ENCODE measurements around the gene PRKCE.

Gene PRKCE

GRCh38 chr2:45745231-45745630, 93.8 kb downstream of the PRKCE start:
- TF ChIP-seq POLR2AphosphoS5 (IDR thresholded peaks at IDR 0.05; ENCODE audit: borderline replicate concordance, low read depth, low read length) (no peak), EZH2 (IDR thresholded peaks at IDR 0.05) (no peak), FOXP2 (optimal IDR thresholded peaks at IDR 0.05; ENCODE audit: control extremely low read depth, extremely low read length, insufficient read depth) (no peak)
- H3K36me3 ChIP-seq (ENCODE audit: insufficient read depth, low read length): no peaks in the 10 kb centered on the region
- no peaks in the 10 kb centered on the region for H3K9me3 ChIP-seq (ENCODE audit: low read depth, low read length)
- H3K4me3 ChIP-seq: no peak overlapping the region
- no peak for DNase-seq (ENCODE audit: low read depth, low spot score)
- no peak overlapping the region for H3K27ac ChIP-seq
- H3K9ac ChIP-seq (ENCODE audit: insufficient read length): no peak overlapping the region

DNA sequence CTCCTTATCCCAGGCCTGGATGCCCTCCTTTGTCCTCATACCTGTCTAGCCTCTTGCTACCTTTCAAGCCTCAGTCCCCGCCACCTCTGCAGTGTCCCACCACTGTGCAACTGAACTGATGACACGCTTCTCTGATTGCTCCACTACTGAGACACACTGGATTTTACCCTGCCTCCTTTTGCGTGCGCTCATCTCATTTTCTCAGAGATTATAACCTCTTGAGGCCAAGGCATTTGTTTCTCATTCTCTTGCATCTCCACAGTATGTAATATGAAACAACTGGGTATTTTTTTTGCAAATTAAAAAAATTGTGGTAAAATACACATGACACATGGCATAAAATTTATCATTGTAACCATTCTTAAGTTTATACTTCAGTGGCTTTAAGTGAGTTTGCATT, 95.4 kb downstream of the PRKCE start:
- H3K36me3 ChIP-seq (ENCODE audit: insufficient read depth, low read length): no peaks in the 10 kb centered on the region
- no peak for TF ChIP-seq POLR2AphosphoS5 (IDR thresholded peaks at IDR 0.05; ENCODE audit: borderline replicate concordance, low read depth, low read length)
- no peak for TF ChIP-seq EZH2 (IDR thresholded peaks at IDR 0.05)
- TF ChIP-seq FOXP2 (optimal IDR thresholded peaks at IDR 0.05; ENCODE audit: control extremely low read depth, extremely low read length, insufficient read depth): no peak
- H3K9me3 ChIP-seq (ENCODE audit: low read depth, low read length): no peaks in the 10 kb centered on the region
- no peak overlapping the region for H3K4me3 ChIP-seq
- H3K9ac ChIP-seq (ENCODE audit: insufficient read length): no peak overlapping the region
- H3K27ac ChIP-seq: no peak overlapping the region
- DNase-seq (ENCODE audit: low read depth, low spot score): no peak

DNA sequence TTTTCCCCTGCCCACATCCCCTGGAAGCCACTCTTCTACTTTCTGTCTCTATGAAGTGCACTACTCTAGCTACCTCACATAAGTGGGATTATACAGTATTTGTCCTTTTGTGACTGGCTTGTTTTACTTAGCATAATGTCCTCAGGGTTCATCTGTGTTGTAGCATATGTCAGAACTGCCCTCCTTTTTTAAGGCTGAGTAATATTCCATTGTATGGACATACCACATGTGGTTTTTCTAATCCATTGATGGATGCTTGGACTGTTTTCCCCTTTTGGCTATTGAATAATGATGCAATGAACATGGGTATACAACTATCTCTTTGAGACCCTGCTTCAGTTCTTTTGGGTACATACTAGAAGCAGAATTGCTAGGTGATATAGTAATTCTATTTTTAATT, 95.9 kb downstream of the PRKCE start:
- Histone ChIP-seq H3K9me3 (ENCODE audit: low read depth, low read length) (no peaks in the 10 kb centered on the region), H3K36me3 (ENCODE audit: insufficient read depth, low read length) (no peaks in the 10 kb centered on the region), H3K27ac (no peak overlapping the region), H3K4me3 (no peak overlapping the region), H3K9ac (ENCODE audit: insufficient read length) (no peak overlapping the region)
- DNase-seq (ENCODE audit: low read depth, low spot score): no peak
- no peak for TF ChIP-seq EZH2 (IDR thresholded peaks at IDR 0.05)
- TF ChIP-seq POLR2AphosphoS5 (IDR thresholded peaks at IDR 0.05; ENCODE audit: borderline replicate concordance, low read depth, low read length): no peak
- no peak for TF ChIP-seq FOXP2 (optimal IDR thresholded peaks at IDR 0.05; ENCODE audit: control extremely low read depth, extremely low read length, insufficient read depth)

GRCh38 chr2:45748239-45748638, 96.8 kb downstream of the PRKCE start:
- Histone ChIP-seq H3K36me3 (ENCODE audit: insufficient read depth, low read length) (no peaks in the 10 kb centered on the region), H3K4me3 (no peak overlapping the region), H3K9me3 (ENCODE audit: low read depth, low read length) (no peaks in the 10 kb centered on the region), H3K27ac (no peak overlapping the region), H3K9ac (ENCODE audit: insufficient read length) (no peak overlapping the region)
- no peak for TF ChIP-seq FOXP2 (optimal IDR thresholded peaks at IDR 0.05; ENCODE audit: control extremely low read depth, extremely low read length, insufficient read depth)
- no peak for TF ChIP-seq EZH2 (IDR thresholded peaks at IDR 0.05)
- no peak for TF ChIP-seq POLR2AphosphoS5 (IDR thresholded peaks at IDR 0.05; ENCODE audit: borderline replicate concordance, low read depth, low read length)
- DNase-seq (ENCODE audit: low read depth, low spot score): no peak

GRCh38 chr2:45750001-45750400, 98.5 kb downstream of the PRKCE start:
- DNase-seq (ENCODE audit: low read depth, low spot score): no peak
- no peak overlapping the region for H3K4me3 ChIP-seq
- H3K36me3 ChIP-seq (ENCODE audit: insufficient read depth, low read length): no peaks in the 10 kb centered on the region
- H3K9ac ChIP-seq (ENCODE audit: insufficient read length): no peak overlapping the region
- no peak overlapping the region for H3K27ac ChIP-seq
- TF ChIP-seq EZH2 (IDR thresholded peaks at IDR 0.05): no peak
- no peak for TF ChIP-seq FOXP2 (optimal IDR thresholded peaks at IDR 0.05; ENCODE audit: control extremely low read depth, extremely low read length, insufficient read depth)
- TF ChIP-seq POLR2AphosphoS5 (IDR thresholded peaks at IDR 0.05; ENCODE audit: borderline replicate concordance, low read depth, low read length): no peak
- no peaks in the 10 kb centered on the region for H3K9me3 ChIP-seq (ENCODE audit: low read depth, low read length)

DNA sequence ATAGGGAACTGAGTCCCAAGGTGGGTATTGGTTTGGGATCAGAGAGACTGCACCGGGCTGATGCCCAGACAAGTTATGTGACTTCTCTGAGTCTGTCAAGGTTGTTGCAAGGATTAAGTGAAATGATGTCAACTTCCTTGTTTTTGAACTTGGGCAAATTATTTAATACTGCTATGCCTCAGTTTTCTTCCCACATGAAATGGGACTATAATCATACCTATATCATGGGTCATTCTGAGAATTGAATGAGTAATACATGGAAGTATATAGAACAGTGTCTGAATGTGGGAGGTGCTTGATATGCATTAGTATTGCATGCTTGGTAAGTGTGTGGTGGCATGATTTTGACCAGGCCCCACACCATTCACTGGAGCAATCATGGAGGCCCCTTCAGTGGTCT, 99.0 kb downstream of the PRKCE start:
- Histone ChIP-seq H3K9ac (ENCODE audit: insufficient read length) (no peak overlapping the region), H3K27ac (no peak overlapping the region), H3K4me3 (no peak overlapping the region), H3K9me3 (ENCODE audit: low read depth, low read length) (no peaks in the 10 kb centered on the region), H3K36me3 (ENCODE audit: insufficient read depth, low read length) (no peaks in the 10 kb centered on the region)
- DNase-seq (ENCODE audit: low read depth, low spot score): no peak
- TF ChIP-seq FOXP2 (optimal IDR thresholded peaks at IDR 0.05; ENCODE audit: control extremely low read depth, extremely low read length, insufficient read depth) (no peak), POLR2AphosphoS5 (IDR thresholded peaks at IDR 0.05; ENCODE audit: borderline replicate concordance, low read depth, low read length) (no peak), EZH2 (IDR thresholded peaks at IDR 0.05) (no peak)

- Histone ChIP-seq H3K4me3 (no peak overlapping the region), H3K9me3 (ENCODE audit: low read depth, low read length) (no peaks in the 10 kb centered on the region), H3K27ac (no peak overlapping the region), H3K9ac (ENCODE audit: insufficient read length) (no peak overlapping the region), H3K36me3 (ENCODE audit: insufficient read depth, low read length) (no peaks in the 10 kb centered on the region)
- no peak for TF ChIP-seq FOXP2 (optimal IDR thresholded peaks at IDR 0.05; ENCODE audit: control extremely low read depth, extremely low read length, insufficient read depth)
- no peak for TF ChIP-seq POLR2AphosphoS5 (IDR thresholded peaks at IDR 0.05; ENCODE audit: borderline replicate concordance, low read depth, low read length)
- TF ChIP-seq EZH2 (IDR thresholded peaks at IDR 0.05): no peak
- DNase-seq (ENCODE audit: low read depth, low spot score): no peak
Measured at GRCh38 chr2:45753381-45753780, 101.9 kb downstream of the PRKCE start.

- TF ChIP-seq EZH2 (IDR thresholded peaks at IDR 0.05): no peak
- no peak for TF ChIP-seq POLR2AphosphoS5 (IDR thresholded peaks at IDR 0.05; ENCODE audit: borderline replicate concordance, low read depth, low read length)
- TF ChIP-seq FOXP2 (optimal IDR thresholded peaks at IDR 0.05; ENCODE audit: control extremely low read depth, extremely low read length, insufficient read depth): no peak
- Histone ChIP-seq H3K9ac (ENCODE audit: insufficient read length) (no peak overlapping the region), H3K27ac (no peak overlapping the region), H3K4me3 (no peak overlapping the region), H3K36me3 (ENCODE audit: insufficient read depth, low read length) (no peaks in the 10 kb centered on the region), H3K9me3 (ENCODE audit: low read depth, low read length) (no peaks in the 10 kb centered on the region)
- no peak for DNase-seq (ENCODE audit: low read depth, low spot score)
Measured at GRCh38 chr2:45754131-45755010, 102.9 kb downstream of the PRKCE start.
